A172 (cell line): ENCODE data around the gene KAT6B. TPM values are rescaled to one million over a fixed set of nuclear protein-coding genes. Genes with fewer than 3 reads are reported as not detected.
"Not testable (repeated sequence)": the region's sequence is repeated elsewhere in the genome, so short reads cannot be mapped to it uniquely, and the experiment has no call there.

Experiments used
- DNase-seq: peaks from one replicate; pipeline ENCODE4 v3.0.0-alpha.2; 2015; ENCODE audit warnings: low spot score
- total RNA-seq: library from RNA; depleted of rRNA; stranded (reverse); fragments of >200 nt; shearing (Covaris generic); gene quantifications from 2 replicates; pipeline ENCODE4 v1.2.3, GENCODE V29; 2014

Gene KAT6B
- total RNA-seq, 1 experiment from 2014 or later = 8.0 TPM

DNA sequence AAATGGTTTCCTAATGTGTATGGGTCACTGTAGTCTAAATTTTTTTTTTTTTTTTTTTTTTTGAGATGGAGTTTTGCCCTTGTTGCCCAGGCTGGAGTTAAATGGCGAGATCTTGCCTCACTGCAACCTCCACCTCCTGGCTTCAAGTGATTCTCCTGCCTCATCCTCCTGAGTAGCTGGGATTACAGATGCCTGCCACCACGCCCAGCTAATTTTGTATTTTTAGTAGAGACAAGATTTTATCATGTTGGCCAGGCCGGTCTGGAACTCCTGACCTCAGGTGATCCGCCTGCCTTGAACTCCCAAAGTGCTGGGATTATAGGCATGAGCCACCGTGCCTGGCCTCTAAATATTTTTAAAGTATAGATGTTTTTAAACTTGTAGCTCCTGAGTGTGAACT, 94.7 kb downstream of the KAT6B start:
- not testable (repeated sequence) for DNase-seq

DNA sequence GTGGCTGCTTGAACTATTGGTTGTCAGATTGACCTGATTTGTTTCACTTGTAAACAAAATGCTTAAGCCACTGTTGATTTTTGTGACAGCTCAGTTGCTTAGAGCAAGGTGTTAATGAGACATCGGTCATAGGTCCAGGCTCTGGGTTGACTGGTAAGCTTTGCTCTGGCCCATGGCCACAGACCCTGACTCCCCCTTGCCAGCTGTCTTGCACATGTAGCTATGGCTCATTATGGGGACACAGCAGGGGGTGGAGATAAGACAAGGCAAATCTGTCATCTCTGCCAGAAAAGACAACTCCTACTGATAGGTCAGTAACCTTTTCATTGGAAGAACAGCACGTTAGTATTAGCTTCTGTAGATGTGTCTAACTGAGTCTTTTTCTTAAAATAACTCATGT, 95.3 kb downstream of the KAT6B start:
- DNase-seq = peak; percentile 45

DNA sequence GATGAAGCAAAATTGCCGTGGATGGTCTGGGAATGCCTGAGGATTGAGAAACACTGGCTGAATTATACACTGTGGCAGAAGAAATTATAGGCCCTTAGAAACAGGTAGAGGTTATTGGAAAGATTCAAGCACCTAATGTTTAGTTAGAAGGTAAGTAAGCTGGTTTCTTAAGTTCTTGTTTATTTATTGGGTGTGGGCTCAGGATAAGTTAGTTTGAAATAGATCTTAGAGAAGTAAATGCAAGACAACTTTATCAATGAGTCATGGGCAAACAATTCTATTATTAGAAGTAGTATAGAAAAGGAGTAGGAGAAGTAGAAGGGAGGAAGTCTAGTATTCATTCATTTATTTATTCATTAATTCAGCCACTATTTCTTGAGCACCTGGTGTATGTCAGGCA, 96.5 kb downstream of the KAT6B start:
- peak; percentile 47 for DNase-seq

DNA sequence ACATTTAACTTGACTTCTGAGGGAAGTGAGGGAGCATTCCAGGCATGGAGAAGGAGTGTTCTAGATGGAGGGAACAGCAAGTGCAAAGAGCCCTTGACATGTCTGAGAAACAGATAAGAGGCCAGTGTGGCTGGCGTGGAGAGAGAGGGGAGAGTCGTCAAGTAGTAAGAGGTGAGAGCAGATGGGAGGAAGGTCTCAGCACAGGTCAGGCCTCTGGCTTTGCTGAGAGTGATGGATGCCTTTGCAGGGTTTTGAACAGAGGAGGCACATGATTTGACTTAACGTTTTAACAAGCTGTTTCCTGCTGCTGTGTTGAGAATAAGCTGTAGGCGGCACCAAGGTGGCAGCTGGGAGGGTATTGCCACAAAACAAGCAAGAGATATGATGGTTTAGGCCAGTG, 97.2 kb downstream of the KAT6B start:
- peak; percentile 60 for DNase-seq

DNA sequence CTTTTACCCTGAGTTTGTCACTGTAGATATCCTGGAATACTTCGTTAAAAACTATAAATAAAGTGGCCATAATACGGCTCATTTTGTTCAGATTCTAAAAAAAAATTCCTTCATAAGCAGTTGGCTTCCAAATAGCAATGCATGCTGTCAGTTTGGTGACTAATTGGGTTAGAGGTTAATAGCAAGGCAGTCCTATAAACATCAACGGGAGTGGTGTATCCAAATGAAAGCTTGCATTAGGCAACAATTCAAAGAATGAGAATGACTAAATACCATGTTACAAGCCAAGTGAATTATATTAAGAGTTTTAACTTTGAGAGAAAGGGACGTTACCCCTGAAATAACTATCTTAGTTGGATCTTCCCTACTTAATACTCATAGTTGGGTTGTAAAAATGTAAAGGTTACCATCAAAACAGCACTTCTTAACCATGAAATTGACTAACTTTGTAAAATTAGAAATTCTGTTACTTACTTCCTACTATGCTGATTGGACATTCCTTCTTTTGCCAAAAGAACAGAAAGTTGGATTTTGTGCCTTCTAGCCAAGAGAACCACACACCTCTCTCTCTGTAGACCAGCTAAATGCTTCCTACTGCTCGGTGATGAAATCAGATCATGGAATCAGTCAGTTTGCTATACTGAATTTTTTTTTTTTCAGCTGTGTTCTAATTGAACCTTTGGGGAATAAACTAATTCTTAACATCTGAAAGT, 98.0 kb downstream of the KAT6B start:
- DNase-seq = peak; percentile 88

DNA sequence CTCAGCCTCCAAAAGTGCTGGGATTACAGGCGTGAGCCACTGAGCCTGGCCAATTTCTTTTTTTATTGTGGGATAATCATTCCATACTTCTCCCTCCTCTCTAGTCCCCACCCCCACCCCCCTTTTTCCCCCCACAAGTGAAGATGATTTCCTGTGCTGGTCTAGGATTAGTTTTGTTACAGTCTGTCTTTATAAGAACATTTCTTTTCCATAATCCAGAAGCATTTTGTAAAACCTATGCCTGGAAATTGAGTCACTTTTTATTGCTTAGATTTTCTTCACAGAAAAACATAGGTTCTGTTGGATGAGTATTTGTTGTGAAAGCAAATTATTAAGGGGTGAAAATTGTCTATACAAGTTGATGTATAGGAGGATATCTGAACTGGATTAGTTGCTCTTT, 98.9 kb downstream of the KAT6B start:
- no peak for DNase-seq

DNA sequence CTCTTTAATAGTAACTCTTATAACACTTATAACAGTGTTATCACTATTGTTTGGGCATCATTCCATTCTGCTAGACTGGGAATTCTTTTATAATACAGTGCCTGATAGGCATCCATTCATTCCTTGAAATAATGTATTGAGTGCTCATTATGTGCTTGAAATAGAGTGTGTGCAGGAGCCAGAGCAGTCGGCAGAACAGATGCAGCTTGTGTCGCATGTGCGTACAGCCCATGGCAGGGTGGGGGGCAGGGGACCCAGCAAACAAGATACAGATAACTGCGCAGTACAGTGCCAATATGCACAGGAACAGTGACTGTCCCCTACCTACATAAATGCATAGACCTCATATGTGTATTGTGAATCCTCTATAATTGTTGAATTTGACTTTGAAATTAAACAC, 99.3 kb downstream of the KAT6B start:
- DNase-seq = no peak

DNA sequence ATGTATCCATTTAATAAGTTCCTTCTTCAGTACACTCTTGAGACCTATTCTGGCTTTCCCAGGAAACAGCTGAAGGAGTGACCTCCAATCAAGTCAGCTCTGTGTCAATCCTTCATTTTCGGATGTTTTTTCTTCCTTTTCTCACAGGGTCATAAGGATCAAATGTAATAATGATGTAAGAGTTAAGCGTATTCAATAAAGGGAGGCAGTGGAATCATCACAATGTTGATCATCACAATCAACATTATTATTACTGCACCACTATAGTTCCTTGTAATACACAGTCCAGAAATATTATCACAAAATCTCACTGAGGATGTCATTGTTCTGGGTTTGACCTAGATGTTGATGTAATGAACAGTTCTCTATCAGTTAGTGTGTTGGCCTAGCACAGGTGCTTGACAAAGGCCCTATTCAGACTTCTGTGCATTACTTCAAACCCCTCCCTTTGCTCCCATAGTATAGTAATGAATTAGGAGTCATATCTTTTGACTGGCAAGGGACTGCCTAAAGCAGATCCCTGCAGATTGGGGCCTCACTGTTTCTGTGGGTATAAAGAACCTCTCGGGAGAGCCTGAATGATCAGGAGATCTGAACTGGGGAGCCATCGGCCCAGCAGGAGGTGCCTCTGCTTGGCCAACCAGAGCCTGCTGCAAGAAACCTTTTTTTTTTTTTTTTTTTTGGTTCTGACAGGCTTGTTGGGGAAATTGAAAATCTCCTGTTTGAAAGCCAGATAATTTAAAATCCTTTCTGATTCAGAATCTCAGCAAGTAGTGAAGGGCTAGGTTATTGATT, 100.6 kb downstream of the KAT6B start:
- DNase-seq = no peak

DNA sequence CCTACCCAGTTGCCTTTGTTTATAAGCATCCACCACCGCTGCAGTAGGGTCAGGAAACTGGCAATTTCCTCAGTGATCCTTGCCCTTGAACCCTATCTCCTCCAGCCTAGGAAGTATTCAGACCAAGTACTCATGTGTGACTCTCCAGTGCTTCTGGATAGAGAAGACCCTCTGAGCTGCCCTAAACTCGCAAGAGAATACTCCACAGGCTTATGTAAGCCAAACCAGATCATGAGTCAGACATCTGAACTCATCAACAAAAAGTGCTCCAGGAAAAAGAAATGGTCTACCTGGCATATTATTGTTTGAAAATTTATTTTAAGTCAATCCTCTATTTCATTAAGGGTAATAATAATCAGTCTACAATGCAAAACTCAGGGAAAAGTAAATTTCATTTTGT, 101.3 kb downstream of the KAT6B start:
- no peak for DNase-seq

DNA sequence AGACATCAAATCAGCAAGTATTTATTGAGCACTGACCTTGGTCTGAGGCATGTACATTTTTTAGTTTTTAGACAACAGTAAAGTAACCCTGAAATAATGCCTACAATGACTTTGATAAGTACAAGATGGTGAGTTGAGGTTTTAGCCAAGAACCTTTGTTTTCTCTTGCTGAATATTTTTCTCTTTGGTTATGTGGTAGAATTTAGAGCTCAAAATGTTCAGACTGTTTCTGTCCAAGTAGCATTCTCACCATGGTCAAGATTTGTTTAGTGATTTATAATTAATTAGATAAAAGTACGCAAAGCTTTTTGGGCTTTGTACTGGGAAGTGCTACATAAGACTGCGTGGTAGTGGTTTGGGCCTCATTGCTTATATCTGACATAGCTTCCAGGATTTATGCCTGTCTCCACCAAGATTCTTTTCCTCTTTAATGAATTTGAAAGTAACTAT, 102.4 kb downstream of the KAT6B start:
- DNase-seq = peak; percentile 10

DNA sequence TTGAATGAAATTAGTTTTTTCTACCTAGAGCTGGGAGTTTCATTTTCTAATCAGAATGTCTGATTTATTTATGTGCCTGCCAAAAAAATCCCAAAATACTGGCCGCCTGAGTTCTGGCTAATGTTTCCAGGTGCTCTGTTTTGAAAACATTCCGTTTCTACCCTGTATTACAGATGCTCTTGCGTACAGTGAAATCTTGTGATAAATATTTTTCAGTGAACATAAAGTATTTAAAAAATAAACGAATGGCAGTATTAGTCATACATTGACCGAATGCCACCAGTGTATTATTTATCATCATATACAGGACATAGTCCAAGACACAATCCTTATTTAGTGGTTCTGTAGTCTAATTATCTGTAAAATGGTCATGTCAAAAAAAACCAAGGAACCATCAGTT, 102.8 kb downstream of the KAT6B start:
- DNase-seq = peak; percentile 14

DNA sequence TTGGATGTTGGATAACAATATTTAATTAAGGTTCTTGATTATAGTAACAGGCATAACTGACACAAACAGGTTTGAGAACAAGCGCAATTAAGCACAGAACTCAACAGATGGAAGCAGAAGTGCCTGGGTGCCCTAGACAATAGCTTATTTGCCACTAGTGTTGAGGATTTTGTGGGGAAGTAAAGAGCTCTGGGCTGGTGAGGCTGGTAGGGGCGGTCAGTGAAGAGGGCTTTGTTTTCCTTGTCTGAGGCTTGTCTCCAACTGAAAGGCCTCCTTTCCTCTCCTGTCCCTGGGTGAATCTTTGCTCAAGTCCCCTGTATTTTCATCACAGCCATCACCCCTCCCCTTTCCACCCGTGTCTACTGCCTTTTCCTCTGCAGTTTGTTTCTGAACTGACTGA, 104.6 kb downstream of the KAT6B start:
- DNase-seq = no peak

DNA sequence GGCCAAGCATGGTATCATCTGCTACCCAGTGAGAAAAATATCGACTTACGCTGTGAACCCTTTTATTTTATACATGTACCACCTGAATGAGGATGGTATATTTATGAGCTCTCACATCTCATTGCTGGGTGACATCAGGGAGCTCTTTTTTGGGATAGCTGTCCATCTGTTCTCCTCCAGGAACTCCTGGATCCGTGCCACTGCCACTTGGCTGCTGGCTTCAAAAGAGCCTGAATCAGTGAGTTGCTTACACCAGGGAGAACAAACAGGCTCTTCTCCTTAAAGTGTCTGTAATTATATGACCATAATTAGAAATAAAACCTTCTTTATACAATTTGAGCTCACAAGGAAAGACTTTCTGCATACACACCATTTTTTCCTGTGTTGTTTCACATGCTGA, 106.2 kb downstream of the KAT6B start:
- no peak for DNase-seq

DNA sequence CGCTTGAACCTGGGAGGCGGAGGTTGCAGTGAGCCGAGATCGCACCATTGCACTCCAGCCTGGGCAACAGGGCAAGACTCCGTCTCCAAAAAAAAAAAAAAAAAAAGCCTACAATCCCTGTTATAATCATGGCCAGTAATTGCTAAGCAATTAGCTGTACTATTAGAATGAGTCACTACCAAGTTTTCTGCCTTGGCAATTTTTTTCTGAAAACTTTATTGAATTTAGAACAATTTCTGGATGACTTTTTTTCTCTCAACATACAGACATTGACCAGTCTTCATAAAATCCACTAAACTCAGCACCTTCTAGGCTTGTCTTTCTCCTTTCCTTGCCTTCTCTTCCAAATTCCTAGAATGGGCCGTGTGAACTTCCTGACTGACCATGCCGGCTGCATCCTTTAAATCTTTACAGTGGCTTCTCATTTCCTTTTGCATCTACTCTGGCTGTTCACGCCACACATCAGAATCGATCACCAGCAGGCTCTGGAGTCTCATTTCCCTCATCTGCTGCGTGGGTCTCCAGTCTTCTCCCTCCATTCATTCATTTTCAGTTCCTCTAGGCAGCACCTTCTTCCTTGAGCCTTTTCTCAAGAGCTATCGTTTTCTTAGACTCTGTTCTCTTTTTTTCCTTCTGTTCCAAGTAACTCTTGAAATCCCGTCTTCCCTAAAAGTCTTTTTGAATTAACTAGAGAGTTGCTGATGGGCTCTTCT, 107.9 kb downstream of the KAT6B start:
- DNase-seq = no peak

DNA sequence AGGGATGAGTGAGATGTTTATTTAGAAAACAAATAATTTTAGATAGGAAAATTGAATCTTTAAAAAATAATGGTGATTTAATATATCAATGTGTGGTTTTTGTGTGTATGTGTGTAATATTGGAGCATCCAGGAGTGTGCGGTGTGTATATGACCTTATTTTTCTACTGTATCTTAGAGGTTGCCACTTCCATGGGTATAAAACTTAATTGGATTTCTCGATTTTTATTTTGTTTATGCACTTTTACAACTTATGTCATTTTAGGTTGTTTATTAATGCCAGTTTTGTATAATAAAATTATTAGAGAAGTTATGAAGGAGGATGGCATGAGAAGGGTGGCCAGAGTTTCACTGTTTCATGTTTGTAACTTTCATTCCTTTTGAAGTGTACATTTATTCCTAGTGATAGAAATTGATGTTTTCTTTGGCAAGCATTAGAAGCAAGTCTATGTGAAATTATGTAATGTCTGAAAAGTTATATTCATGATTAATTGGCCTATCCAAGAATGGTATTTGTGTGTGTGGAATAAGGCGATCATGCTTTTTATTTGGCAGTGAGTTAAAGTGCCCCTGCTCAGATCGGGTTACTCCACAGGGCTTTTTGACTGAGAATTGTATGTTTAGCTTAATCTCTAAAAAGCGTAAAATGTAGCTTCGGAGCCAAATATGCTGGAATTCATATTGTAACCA, 110.3 kb downstream of the KAT6B start:
- DNase-seq = no peak

DNA sequence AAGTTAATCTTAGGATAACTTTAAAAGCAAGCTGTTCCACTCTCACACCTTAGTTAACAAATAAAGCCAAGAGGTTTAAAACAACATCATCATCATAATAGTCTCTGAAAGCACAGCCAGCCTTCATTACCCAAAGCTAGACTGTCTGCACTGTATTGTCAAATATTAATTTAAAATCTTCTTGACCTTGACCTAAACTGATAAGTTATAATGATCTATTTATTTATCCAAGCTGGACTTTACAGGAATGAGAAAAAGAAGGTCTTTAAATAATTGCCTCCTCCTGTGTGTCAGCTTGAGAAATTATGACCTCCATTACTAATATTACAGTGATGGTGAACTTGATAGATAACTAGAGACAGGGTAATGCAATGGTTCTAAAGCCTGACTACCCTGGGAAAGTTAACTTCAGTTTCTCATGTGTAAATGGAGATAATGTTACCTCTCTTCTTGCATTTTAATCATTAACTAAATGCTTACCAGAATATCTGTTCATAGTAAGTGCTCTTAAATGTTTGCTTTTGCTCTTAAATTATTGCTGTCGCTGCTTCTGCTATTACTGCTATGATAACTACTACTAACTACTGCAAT, 111.0 kb downstream of the KAT6B start:
- DNase-seq = no peak

DNA sequence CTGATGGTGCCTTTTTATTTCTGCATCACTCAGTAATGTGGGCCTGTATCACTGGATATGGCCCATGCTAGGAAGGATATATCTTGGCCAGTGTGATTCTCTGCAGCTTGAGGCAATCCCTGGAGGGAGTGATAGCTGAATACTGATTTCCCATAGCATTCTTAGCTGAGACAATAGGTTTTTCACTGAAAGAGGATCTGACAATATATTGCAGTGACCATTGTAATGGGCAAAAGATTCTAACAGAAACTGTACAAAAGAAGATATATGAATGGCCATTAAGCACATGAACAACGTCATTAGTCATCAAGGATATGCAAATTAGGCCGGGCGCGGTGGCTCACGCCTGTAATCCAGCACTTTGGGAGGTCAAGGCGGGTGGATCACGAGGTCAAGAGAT, 117.8 kb downstream of the KAT6B start:
- DNase-seq = no peak

DNA sequence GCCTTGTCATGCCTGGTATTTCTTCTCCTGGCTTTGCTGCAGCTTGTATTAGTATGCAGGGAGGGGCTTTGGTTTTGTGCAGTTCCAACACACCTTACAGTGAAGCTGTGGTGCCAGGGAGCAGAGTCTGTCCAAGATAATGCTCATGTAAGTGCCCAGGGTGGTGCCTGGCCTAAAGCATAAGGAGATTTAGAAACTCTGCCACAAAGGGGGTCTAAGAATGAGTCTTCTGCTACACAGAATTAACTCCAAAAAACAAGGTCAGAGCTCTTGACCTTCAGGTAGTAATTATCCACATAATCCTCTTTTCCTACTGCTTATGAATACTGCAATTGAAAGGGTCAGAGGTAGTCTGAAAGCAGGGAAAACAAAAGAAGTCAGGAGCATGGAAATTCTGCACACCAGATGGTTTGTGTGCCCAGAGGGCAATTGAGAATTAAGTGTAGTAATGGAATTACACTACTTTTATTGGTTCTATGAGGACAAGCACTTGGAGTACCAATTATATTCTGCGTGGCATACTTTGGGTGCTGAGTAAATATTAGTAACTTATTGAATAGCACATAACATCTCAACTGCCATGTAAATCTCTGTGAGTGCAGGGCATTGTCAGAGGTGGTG, 121.5 kb downstream of the KAT6B start:
- no peak for DNase-seq

DNA sequence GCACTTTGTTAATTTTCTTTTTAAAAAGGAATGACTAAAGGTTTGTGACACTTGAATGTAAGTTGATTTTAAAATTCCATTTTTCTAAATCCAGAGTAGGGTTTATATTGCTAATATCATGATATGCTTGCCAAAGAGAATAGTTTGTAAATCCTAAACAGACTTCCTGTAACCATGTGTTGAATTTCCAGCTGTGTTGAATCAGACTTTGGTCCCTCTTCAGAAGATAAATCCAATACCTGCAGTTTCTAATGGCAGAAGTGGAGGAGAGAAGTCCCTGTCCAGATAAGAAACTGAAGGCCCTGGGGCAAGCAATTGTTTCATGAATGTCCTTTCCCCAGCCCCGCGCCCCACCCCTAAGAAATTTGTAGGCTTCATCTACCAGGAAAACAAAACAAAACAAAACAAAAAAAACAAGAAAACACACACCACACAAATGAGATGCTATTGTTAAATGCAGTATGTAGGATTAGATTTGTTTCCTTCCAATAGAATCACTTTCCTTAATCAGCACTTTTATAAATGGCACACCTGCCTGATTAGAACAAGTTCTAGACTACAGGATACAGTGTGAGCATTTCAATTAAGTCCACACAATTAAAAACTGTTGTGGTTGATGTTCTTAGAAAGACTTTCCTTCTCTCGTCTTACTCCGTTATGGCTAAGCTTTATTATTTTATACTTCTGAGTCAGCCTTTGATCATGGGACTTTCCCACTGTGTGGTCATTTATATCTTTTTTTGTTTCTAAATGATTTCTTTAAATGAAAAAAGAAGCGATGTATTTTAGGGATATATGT, 122.8 kb downstream of the KAT6B start:
- DNase-seq = peak; percentile 35
